ENCODE results near the gene SPATA13. TPM values are rescaled to one million over a fixed set of nuclear protein-coding genes. Genes with fewer than 3 reads are reported as not detected.

Gene SPATA13
- total and polyA plus RNA-seq, 3 experiments from 2014 or later, result 60.7 to 97.8 (median 65.1) TPM

GRCh38 chr13:24184265-24184841, 23.8 kb downstream of the SPATA13 start:
- Histone ChIP-seq H3K9me3 (ENCODE audit: low read length) (no peaks in the 10 kb centered on the region), H3K36me3 (ENCODE audit: insufficient read depth, low read length) (no peaks in the 10 kb centered on the region), H3K4me1 (ENCODE audit: insufficient read depth, low read length) (no peaks in the 10 kb centered on the region), H3K4me3 (ENCODE audit: low read length) (no peak overlapping the region), H3K27ac (ENCODE audit: low read depth, low read length) (no peak overlapping the region), H3K27me3 (ENCODE audit: insufficient read depth, low read length, poor library complexity, severe bottlenecking) (no peaks in the 10 kb centered on the region)
- Mint-ChIP-seq H3K9me3 (peaks cover 0 to 5% (median 5%) of the 10 kb centered on the region in 5 donors), H3K4me3 (peak overlapping the region in 1 of 7 donors; percentile 36), H3K27ac (no peak overlapping the region), H3K27me3 (no peaks in the 10 kb centered on the region), H3K36me3 (peaks cover 0 to 10% (median 0%) of the 10 kb centered on the region in 3 donors), H3K4me1 (peaks cover 8 to 24% (median 10%) of the 10 kb centered on the region in 3 donors)
- POLR2A ChIA-PET, result no interaction called here
- no peak for DNase-seq
- CTCF ChIA-PET, result no interaction called here

GRCh38 chr13:24184882-24185281, 24.4 kb downstream of the SPATA13 start:
- no peaks in the 10 kb centered on the region for H3K4me1 ChIP-seq (ENCODE audit: insufficient read depth, low read length)
- no peak overlapping the region for H3K4me3 ChIP-seq (ENCODE audit: low read length)
- POLR2A ChIA-PET, result no interaction called here
- H3K36me3 ChIP-seq (ENCODE audit: insufficient read depth, low read length), result no peaks in the 10 kb centered on the region
- peaks cover 0 to 5% (median 5%) of the 10 kb centered on the region in 5 donors for H3K9me3 Mint-ChIP-seq
- H3K36me3 Mint-ChIP-seq, result peaks cover 0 to 7% (median 0%) of the 10 kb centered on the region in 3 donors
- CTCF ChIA-PET, result no interaction called here
- H3K27me3 ChIP-seq (ENCODE audit: insufficient read depth, low read length, poor library complexity, severe bottlenecking), result no peaks in the 10 kb centered on the region
- no peaks in the 10 kb centered on the region for H3K9me3 ChIP-seq (ENCODE audit: low read length)
- H3K4me3 Mint-ChIP-seq, result no peak overlapping the region
- H3K27ac ChIP-seq (ENCODE audit: low read depth, low read length), result no peak overlapping the region
- no peaks in the 10 kb centered on the region for H3K27me3 Mint-ChIP-seq
- H3K27ac Mint-ChIP-seq, result no peak overlapping the region
- DNase-seq, result no peak
- H3K4me1 Mint-ChIP-seq, result peaks cover 8 to 24% (median 10%) of the 10 kb centered on the region in 3 donors

- ChIA-PET POLR2A (no interaction called here), CTCF (no interaction called here)
- H3K27me3 Mint-ChIP-seq, result no peaks in the 10 kb centered on the region
Measured at GRCh38 chr13:24185591-24186232, 25.2 kb downstream of the SPATA13 start.

GRCh38 chr13:24187185-24187584, 26.7 kb downstream of the SPATA13 start:
- Histone ChIP-seq H3K27me3 (ENCODE audit: insufficient read depth, low read length, poor library complexity, severe bottlenecking) (no peaks in the 10 kb centered on the region), H3K36me3 (ENCODE audit: insufficient read depth, low read length) (no peaks in the 10 kb centered on the region), H3K4me3 (ENCODE audit: low read length) (no peak overlapping the region), H3K27ac (ENCODE audit: low read depth, low read length) (no peak overlapping the region), H3K9me3 (ENCODE audit: low read length) (no peaks in the 10 kb centered on the region), H3K4me1 (ENCODE audit: insufficient read depth, low read length) (no peaks in the 10 kb centered on the region)
- Mint-ChIP-seq H3K27me3 (no peaks in the 10 kb centered on the region), H3K9me3 (peaks cover 0 to 2% (median 1%) of the 10 kb centered on the region in 5 donors), H3K4me3 (peak overlapping the region in 2 of 7 donors; percentile 12 to 17), H3K4me1 (peaks cover 5 to 22% (median 8%) of the 10 kb centered on the region in 3 donors), H3K36me3 (peaks cover 0 to 2% (median 0%) of the 10 kb centered on the region in 3 donors), H3K27ac (peak overlapping the region in 6 of 8 donors; percentile 12 to 76 (median 60))
- POLR2A ChIA-PET, result no interaction called here
- no peak for DNase-seq
- CTCF ChIA-PET, result no interaction called here

More at GRCh38 chr13:24185591-24186232, 25.2 kb downstream of the SPATA13 start:
- Mint-ChIP-seq H3K36me3 (peaks cover 0 to 6% (median 0%) of the 10 kb centered on the region in 3 donors), H3K4me1 (peaks cover 8 to 24% (median 10%) of the 10 kb centered on the region in 3 donors), H3K9me3 (peaks cover 0 to 5% (median 5%) of the 10 kb centered on the region in 5 donors), H3K4me3 (no peak overlapping the region), H3K27ac (peak overlapping the region in 1 of 8 donors; percentile 48)
- Histone ChIP-seq H3K27me3 (ENCODE audit: insufficient read depth, low read length, poor library complexity, severe bottlenecking) (no peaks in the 10 kb centered on the region), H3K4me3 (ENCODE audit: low read length) (no peak overlapping the region), H3K4me1 (ENCODE audit: insufficient read depth, low read length) (no peaks in the 10 kb centered on the region), H3K9me3 (ENCODE audit: low read length) (no peaks in the 10 kb centered on the region), H3K27ac (ENCODE audit: low read depth, low read length) (no peak overlapping the region), H3K36me3 (ENCODE audit: insufficient read depth, low read length) (no peaks in the 10 kb centered on the region)
- no peak for DNase-seq

GRCh38 chr13:24192057-24192810, 31.7 kb downstream of the SPATA13 start:
- CTCF ChIA-PET, result interaction anchor here (1.0 to 1.6 kb wide), 2 partner anchors 9 to 27 kb away, joined by 3 to 6 read pairs; no protein-coding TSS in a partner anchor
- Mint-ChIP-seq H3K4me3 (no peak overlapping the region), H3K9me3 (no peaks in the 10 kb centered on the region), H3K36me3 (no peaks in the 10 kb centered on the region), H3K27me3 (peaks cover 0 to 3% of the 10 kb centered on the region in 2 donors), H3K27ac (no peak overlapping the region), H3K4me1 (peaks cover 0 to 9% (median 0%) of the 10 kb centered on the region in 3 donors)
- H3K9me3 ChIP-seq (ENCODE audit: low read length), result no peaks in the 10 kb centered on the region
- H3K27ac ChIP-seq (ENCODE audit: low read depth, low read length), result no peak overlapping the region
- no peaks in the 10 kb centered on the region for H3K4me1 ChIP-seq (ENCODE audit: insufficient read depth, low read length)
- H3K36me3 ChIP-seq (ENCODE audit: insufficient read depth, low read length), result no peaks in the 10 kb centered on the region
- POLR2A ChIA-PET, result no interaction called here
- DNase-seq, result no peak
- no peak overlapping the region for H3K4me3 ChIP-seq (ENCODE audit: low read length)
- no peaks in the 10 kb centered on the region for H3K27me3 ChIP-seq (ENCODE audit: insufficient read depth, low read length, poor library complexity, severe bottlenecking)

- H3K36me3 Mint-ChIP-seq, result no peaks in the 10 kb centered on the region
Measured at GRCh38 chr13:24192811-24193162, 32.3 kb downstream of the SPATA13 start.

GRCh38 chr13:24194447-24194846, 33.9 kb downstream of the SPATA13 start:
- Histone ChIP-seq H3K9me3 (ENCODE audit: low read length) (no peaks in the 10 kb centered on the region), H3K36me3 (ENCODE audit: insufficient read depth, low read length) (no peaks in the 10 kb centered on the region), H3K4me1 (ENCODE audit: insufficient read depth, low read length) (no peaks in the 10 kb centered on the region), H3K4me3 (ENCODE audit: low read length) (no peak overlapping the region), H3K27me3 (ENCODE audit: insufficient read depth, low read length, poor library complexity, severe bottlenecking) (no peaks in the 10 kb centered on the region), H3K27ac (ENCODE audit: low read depth, low read length) (no peak overlapping the region)
- H3K27ac Mint-ChIP-seq, result no peak overlapping the region
- no peak for DNase-seq
- H3K4me3 Mint-ChIP-seq, result no peak overlapping the region
- POLR2A ChIA-PET, result no interaction called here
- CTCF ChIA-PET, result no interaction called here
- H3K9me3 Mint-ChIP-seq, result no peaks in the 10 kb centered on the region
- no peaks in the 10 kb centered on the region for H3K4me1 Mint-ChIP-seq
- no peaks in the 10 kb centered on the region for H3K36me3 Mint-ChIP-seq
- peaks cover 0 to 3% of the 10 kb centered on the region in 2 donors for H3K27me3 Mint-ChIP-seq

More at GRCh38 chr13:24192811-24193162, 32.3 kb downstream of the SPATA13 start:
- H3K9me3 ChIP-seq (ENCODE audit: low read length), result no peaks in the 10 kb centered on the region
- Mint-ChIP-seq H3K4me1 (peaks cover 0 to 4% (median 0%) of the 10 kb centered on the region in 3 donors), H3K4me3 (no peak overlapping the region), H3K27ac (no peak overlapping the region), H3K27me3 (peaks cover 0 to 3% of the 10 kb centered on the region in 2 donors), H3K9me3 (no peaks in the 10 kb centered on the region)
- POLR2A ChIA-PET, result no interaction called here
- H3K4me3 ChIP-seq (ENCODE audit: low read length), result no peak overlapping the region
- CTCF ChIA-PET, result interaction anchor here (1.2 to 1.6 kb wide), 2 partner anchors 26 to 32 kb away, joined by 3 to 6 read pairs; no protein-coding TSS in a partner anchor
- H3K36me3 ChIP-seq (ENCODE audit: insufficient read depth, low read length), result no peaks in the 10 kb centered on the region
- no peaks in the 10 kb centered on the region for H3K27me3 ChIP-seq (ENCODE audit: insufficient read depth, low read length, poor library complexity, severe bottlenecking)
- no peak for DNase-seq
- H3K27ac ChIP-seq (ENCODE audit: low read depth, low read length), result no peak overlapping the region
- H3K4me1 ChIP-seq (ENCODE audit: insufficient read depth, low read length), result no peaks in the 10 kb centered on the region

GRCh38 chr13:24195626-24196025, 35.1 kb downstream of the SPATA13 start:
- no peak overlapping the region for H3K4me3 ChIP-seq (ENCODE audit: low read length)
- no peaks in the 10 kb centered on the region for H3K36me3 Mint-ChIP-seq
- H3K4me3 Mint-ChIP-seq, result no peak overlapping the region
- no peaks in the 10 kb centered on the region for H3K9me3 ChIP-seq (ENCODE audit: low read length)
- H3K27ac Mint-ChIP-seq, result no peak overlapping the region
- H3K9me3 Mint-ChIP-seq, result no peaks in the 10 kb centered on the region
- CTCF ChIA-PET, result no interaction called here
- no peaks in the 10 kb centered on the region for H3K4me1 ChIP-seq (ENCODE audit: insufficient read depth, low read length)
- POLR2A ChIA-PET, result no interaction called here
- H3K36me3 ChIP-seq (ENCODE audit: insufficient read depth, low read length), result no peaks in the 10 kb centered on the region
- H3K4me1 Mint-ChIP-seq, result no peaks in the 10 kb centered on the region
- no peak for DNase-seq
- peaks cover 0 to 3% of the 10 kb centered on the region in 2 donors for H3K27me3 Mint-ChIP-seq
- H3K27ac ChIP-seq (ENCODE audit: low read depth, low read length), result no peak overlapping the region
- H3K27me3 ChIP-seq (ENCODE audit: insufficient read depth, low read length, poor library complexity, severe bottlenecking), result no peaks in the 10 kb centered on the region
